ENCODE measurements around the gene NBPF19. TPM values are rescaled to one million over a fixed set of nuclear protein-coding genes. Genes with fewer than 3 reads are reported as not detected.

NBPF19 gene
- total RNA-seq, result 3.7 and 6.7 TPM in 2 replicates

GRCh38 chr1:149474745-149475144, at the start of gene NBPF19:
NBPF19 (plus strand) TSS chr1:149475045; CDS start chr1:149475933, 888 bp downstream.

Other genes with a start within 250 kb of the NBPF19 start
- not detected in 2 replicates for gene PPIAL4C, start 108.8 kb downstream of the NBPF19 start, total RNA-seq

Data from mesangial cell (primary cell).